OCI-LY1 (cell line): ENCODE measurements around the gene RAB40A.

ENCODE experiments used
- H2AFZ ChIP-seq: fragments of 200-600 bp; sonication (generic), shearing (Covaris generic); 2 replicates; pipeline ENCODE4 v1.6.0; 2014; ENCODE audit warnings: antibody characterized with exemption, mild to moderate bottlenecking, low read length
- H3F3A ChIP-seq: fragments of 200-600 bp; sonication (generic), shearing (Covaris generic); 2 replicates; pipeline ENCODE4 v1.6.0; 2014; ENCODE audit warnings: mild to moderate bottlenecking, antibody characterized with exemption, low read length, moderate library complexity; ENCODE audit not compliant: insufficient read depth
- H3K27ac ChIP-seq: fragments of 200-600 bp; sonication (generic); 2 replicates; pipeline ENCODE4 v1.5.1; 2014; ENCODE audit warnings: low read length, mixed run types, mild to moderate bottlenecking, low read depth; ENCODE audit not compliant: poor library complexity, severe bottlenecking
- H3K27me3 ChIP-seq: fragments of 200-600 bp; sonication (generic); 2 replicates; pipeline ENCODE4 v1.6.0; 2014; ENCODE audit warnings: antibody characterized with exemption, mild to moderate bottlenecking, low read length, moderate library complexity; ENCODE audit not compliant: insufficient read depth
- H3K36me3 ChIP-seq: fragments of 200-600 bp; sonication (generic); 2 replicates; pipeline ENCODE4 v1.6.1; 2014; ENCODE audit warnings: mild to moderate bottlenecking, antibody characterized with exemption, low read length, moderate library complexity, mixed read lengths; ENCODE audit not compliant: insufficient read depth
- H3K4me1 ChIP-seq: fragments of 200-600 bp; sonication (generic); 2 replicates; pipeline ENCODE4 v1.5.1; 2014; ENCODE audit warnings: mild to moderate bottlenecking, low read length, moderate library complexity; ENCODE audit not compliant: insufficient read depth, severe bottlenecking
- H3K4me2 ChIP-seq: fragments of 200-600 bp; sonication (generic), shearing (Covaris generic); 2 replicates; pipeline ENCODE4 v1.6.1; 2014; ENCODE audit warnings: low read length
- H3K4me3 ChIP-seq: fragments of 200-600 bp; sonication (generic); 2 replicates; pipeline ENCODE4 v1.5.1; 2014; ENCODE audit warnings: low read length, low read depth, mild to moderate bottlenecking, mixed read lengths; ENCODE audit not compliant: poor library complexity, severe bottlenecking
- H3K79me2 ChIP-seq: fragments of 200-600 bp; shearing (Covaris generic); 2 replicates; pipeline ENCODE4 v1.6.1; 2016; ENCODE audit warnings: mixed run types, low read length, mixed read lengths; ENCODE audit not compliant: insufficient read depth
- H3K9ac ChIP-seq: fragments of 200-600 bp; sonication (generic), shearing (Covaris generic); 2 replicates; pipeline ENCODE4 v1.6.1; 2014; ENCODE audit warnings: mild to moderate bottlenecking, low read length, mixed read lengths
- H3K9me2 ChIP-seq: fragments of 200-600 bp; sonication (generic), shearing (Covaris generic); 2 replicates; pipeline ENCODE4 v1.6.1; 2014; ENCODE audit warnings: low read depth, mild to moderate bottlenecking, low read length, mixed read lengths
- H3K9me3 ChIP-seq: fragments of 200-600 bp; shearing (Covaris generic); 2 replicates; pipeline ENCODE4 v1.6.1; 2014; ENCODE audit warnings: low read length, mixed read lengths
- H4K20me1 ChIP-seq: fragments of 200-600 bp; sonication (generic), shearing (Covaris generic); 2 replicates; pipeline ENCODE4 v1.6.0; 2016; ENCODE audit warnings: mild to moderate bottlenecking, low read length; ENCODE audit not compliant: insufficient read depth
- CTCF ChIP-seq: fragments of 200-600 bp; sonication (generic), shearing (Covaris generic); IDR thresholded peaks from 2 replicates; pipeline ENCODE4 v1.5.1; 2017; ENCODE audit warnings: mild to moderate bottlenecking, antibody characterized with exemption, low read length, moderate library complexity, mixed read lengths
- EZH2 ChIP-seq: fragments of 200-600 bp; sonication (generic), shearing (Covaris generic); IDR thresholded peaks from 2 replicates; pipeline ENCODE4 v1.8.0; 2017; ENCODE audit warnings: borderline replicate concordance, mixed run types, mild to moderate bottlenecking, antibody characterized with exemption, low read length, moderate library complexity, mixed read lengths

The RAB40A gene

GRCh38 chrX:103538728-103539127 is 19.4 kb upstream of the RAB40A start:
- H3K79me2 ChIP-seq = no peaks in the 10 kb centered on the region
- no peaks in the 10 kb centered on the region for H3F3A ChIP-seq
- H3K4me3 ChIP-seq = no peak overlapping the region
- H3K9ac ChIP-seq = no peak overlapping the region
- H3K4me2 ChIP-seq = no peak overlapping the region
- H3K36me3 ChIP-seq = no peaks in the 10 kb centered on the region
- no peaks in the 10 kb centered on the region for H4K20me1 ChIP-seq
- no peaks in the 10 kb centered on the region for H3K9me3 ChIP-seq
- no peak overlapping the region for H2AFZ ChIP-seq
- no peaks in the 10 kb centered on the region for H3K9me2 ChIP-seq
- no peak for TF ChIP-seq EZH2
- H3K4me1 ChIP-seq = no peaks in the 10 kb centered on the region
- H3K27me3 ChIP-seq = no peaks in the 10 kb centered on the region
- no peak overlapping the region for H3K27ac ChIP-seq

- TF ChIP-seq CTCF (no peak), EZH2 (no peak)
- H3K9me3 ChIP-seq = no peaks in the 10 kb centered on the region
- no peak overlapping the region for H2AFZ ChIP-seq
- no peaks in the 10 kb centered on the region for H3K4me1 ChIP-seq
- H3K27me3 ChIP-seq = no peaks in the 10 kb centered on the region
- no peaks in the 10 kb centered on the region for H3K79me2 ChIP-seq
- H3K4me3 ChIP-seq = no peak overlapping the region
- H3K4me2 ChIP-seq = no peak overlapping the region
- no peaks in the 10 kb centered on the region for H3F3A ChIP-seq
- H3K9ac ChIP-seq = no peak overlapping the region
- H3K36me3 ChIP-seq = no peaks in the 10 kb centered on the region
- no peak overlapping the region for H3K27ac ChIP-seq
- no peaks in the 10 kb centered on the region for H3K9me2 ChIP-seq
- H4K20me1 ChIP-seq = no peaks in the 10 kb centered on the region
These were observed 18.6 kb upstream of the RAB40A start for GRCh38 chrX:103537871-103538387.

- no peaks in the 10 kb centered on the region for H3F3A ChIP-seq
- no peaks in the 10 kb centered on the region for H3K79me2 ChIP-seq
- no peaks in the 10 kb centered on the region for H3K36me3 ChIP-seq
- no peaks in the 10 kb centered on the region for H4K20me1 ChIP-seq
- H3K4me2 ChIP-seq = no peak overlapping the region
- H3K27me3 ChIP-seq = no peaks in the 10 kb centered on the region
- H3K4me1 ChIP-seq = no peaks in the 10 kb centered on the region
- TF ChIP-seq EZH2 (no peak), CTCF (no peak)
- H3K9me2 ChIP-seq = no peaks in the 10 kb centered on the region
- no peak overlapping the region for H3K4me3 ChIP-seq
- H2AFZ ChIP-seq = no peak overlapping the region
- no peaks in the 10 kb centered on the region for H3K9me3 ChIP-seq
- H3K27ac ChIP-seq = no peak overlapping the region
- no peak overlapping the region for H3K9ac ChIP-seq
These were observed 17.4 kb upstream of the RAB40A start for GRCh38 chrX:103536732-103537131.

- Histone ChIP-seq H3F3A (no peaks in the 10 kb centered on the region), H3K79me2 (no peaks in the 10 kb centered on the region), H3K4me3 (no peak overlapping the region), H3K9me2 (no peaks in the 10 kb centered on the region), H3K4me1 (no peaks in the 10 kb centered on the region), H4K20me1 (no peaks in the 10 kb centered on the region), H3K36me3 (no peaks in the 10 kb centered on the region), H3K4me2 (no peak overlapping the region), H3K27me3 (no peaks in the 10 kb centered on the region), H3K9me3 (no peaks in the 10 kb centered on the region), H3K9ac (no peak overlapping the region), H3K27ac (no peak overlapping the region), H2AFZ (no peak overlapping the region)
- TF ChIP-seq CTCF = no peak
- TF ChIP-seq EZH2 = no peak
These were observed 16.8 kb upstream of the RAB40A start for GRCh38 chrX:103536071-103536470.
